K562 (cell line): Measurements from ENCODE around the gene DPY19L3. TPM values are rescaled to one million over a fixed set of nuclear protein-coding genes. Genes with fewer than 3 reads are reported as not detected.
A peak's percentile ranks its signal among the peaks of the same experiment; 100 is the strongest.

Experiments
- ARHGAP35 ChIP-seq: fragments of 450-650 bp; IDR thresholded peaks from 2 replicates; pipeline ENCODE4 v1.6.1; 2018; ENCODE audit not compliant: partially characterized antibody
- ATF1 ChIP-seq, 2 experiments: fragments of 450-650 bp in 1 of 2; IDR thresholded peaks; 2 replicates each; pipeline ENCODE4 v1.6.1; 2016; ENCODE audit warnings: missing compliant biosample characterization in 1 of 2, missing genetic modification characterization in 1 of 2
- ETV6 ChIP-seq, 3 experiments: fragments of 150-350 bp in 1 of 3; sonication (generic) in 1 of 3; formaldehyde crosslinking in 1 of 3; IDR thresholded peaks; 2 replicates each; pipeline versions ENCODE4 v1.6.1 to v1.8.0; 2014 to 2022; ENCODE audit warnings: borderline replicate concordance in 2 of 3, low read depth in 2 of 3, antibody characterized with exemption in 1 of 3, low read length in 1 of 3, mild to moderate bottlenecking in 1 of 3, missing genetic modification reagents in 1 of 3
- HEY1 ChIP-seq: fragments of 250-450 bp; sonication (Bioruptor Pico); IDR thresholded peaks from 2 replicates; pipeline ENCODE4 v1.5.0; 2020; ENCODE audit warnings: mild to moderate bottlenecking, moderate library complexity, borderline replicate concordance
- NCOA6 ChIP-seq: fragments of 450-650 bp; IDR thresholded peaks from 2 replicates; pipeline ENCODE4 v1.6.1; 2017; ENCODE audit warnings: mild to moderate bottlenecking
- RBM25 ChIP-seq: fragments of 200-400 bp; formaldehyde crosslinking; IDR thresholded peaks from 2 replicates; pipeline ENCODE4 v1.6.1; 2018; ENCODE audit warnings: low read length, low read depth, moderate library complexity; ENCODE audit not compliant: severe bottlenecking
- RERE ChIP-seq: sonication (generic); formaldehyde crosslinking; IDR thresholded peaks from 2 replicates; pipeline ENCODE4 v1.8.0; 2023; ENCODE audit warnings: missing genetic modification reagents, mild to moderate bottlenecking, borderline replicate concordance
- SAFB2 ChIP-seq: fragments of 200-400 bp; formaldehyde crosslinking; IDR thresholded peaks from 2 replicates; pipeline ENCODE4 v1.6.1; 2018; ENCODE audit warnings: borderline replicate concordance, low read length, low read depth, moderate library complexity; ENCODE audit not compliant: severe bottlenecking
- SPI1 ChIP-seq: IDR thresholded peaks from 2 replicates; pipeline ENCODE4 v1.6.1; 2011; ENCODE audit warnings: low read depth, low read length, control low read depth, borderline replicate concordance
- TFAM ChIP-seq: fragments of 250-450 bp; sonication (Bioruptor Pico); conservative IDR thresholded peaks from 2 replicates; pipeline ENCODE4 v1.5.0; 2021; ENCODE audit warnings: mild to moderate bottlenecking, moderate library complexity
- TRIM25 ChIP-seq: fragments of 450-650 bp; IDR thresholded peaks from 2 replicates; pipeline ENCODE4 v1.7.0; 2016; ENCODE audit warnings: borderline replicate concordance
- ZBTB49 ChIP-seq: sonication (generic); formaldehyde crosslinking; IDR thresholded peaks from 2 replicates; pipeline ENCODE4 v1.8.0; 2022; ENCODE audit warnings: missing genetic modification reagents, mild to moderate bottlenecking, borderline replicate concordance
- ZFP30 ChIP-seq: fragments of 250-450 bp; sonication (Bioruptor Pico); IDR thresholded peaks from 2 replicates; pipeline ENCODE4 v1.8.0; 2022; ENCODE audit warnings: moderate library complexity, mild to moderate bottlenecking, inconsistent platforms, borderline replicate concordance
- ZNF282 ChIP-seq: sonication (generic); formaldehyde crosslinking; IDR thresholded peaks from 2 replicates; pipeline ENCODE4 v1.8.1; 2023; ENCODE audit warnings: missing genetic modification reagents
- ZNF76 ChIP-seq: fragments of 250-450 bp; sonication (Bioruptor Pico); IDR thresholded peaks from 2 replicates; pipeline ENCODE4 v1.4.0; 2020; ENCODE audit warnings: mild to moderate bottlenecking, moderate library complexity, borderline replicate concordance
- polyA plus RNA-seq, 8 experiments: library from polyadenylated mRNA; depleted of rRNA in 4 of 8; stranded (reverse) in 5 of 8; unstranded in 3 of 8; fragments of >200 nt; fragmentation: Nextera tagmentation in 2 of 8; fragmentation: Illumina TruSeq in 1 of 8; extraction: Ambion mirVana in 2 of 8; extraction: Trizol in 1 of 8; gene quantifications; 2 replicates each; pipeline versions ENCODE4 v1.2.1 to v1.2.3, GENCODE V29; 2011 to 2014; ENCODE audit warnings: inconsistent platforms in 1 of 8, missing spikeins in 1 of 8
- total RNA-seq, 7 experiments: library from RNA; depleted of rRNA in 6 of 7; stranded (reverse); fragments of >200 nt in 6 of 7; fragmentation: Illumina TruSeq in 2 of 7; extraction: Trizol in 2 of 7; gene quantifications; 2 replicates each; pipeline versions ENCODE4 v1.2.1 to v1.2.3, GENCODE V29; 2011 to 2021; ENCODE audit warnings: low replicate concordance in 1 of 7

The DPY19L3 gene
- total and polyA plus RNA-seq, 9 of the 15 experiments (the other 6 are each of a cell fraction or from before 2014, with no cell fraction given), result 4.7 to 39.2 (median 22.0) TPM

GRCh38 chr19:32421589-32422361, 16.2 kb downstream of the DPY19L3 start (continued):
- TF ChIP-seq RERE (CRISPR knock-in tag) (no peak), NCOA6 (no peak), ZBTB49 (CRISPR knock-in tag) (no peak), ZFP30 (CRISPR knock-in tag) (no peak), SPI1 (peak; percentile 95), SAFB2 (no peak), ETV6 (IDR thresholded peaks at IDR 0.05; ENCODE audit: borderline replicate concordance in 1 of 2, low read depth in 2 of 2, low read length in 1 of 2) (peak; percentile 68 to 94; a peak in 3 of 4 replicates), ETV6 (CRISPR knock-in tag; IDR thresholded peaks at IDR 0.05; ENCODE audit: borderline replicate concordance) (no peak), ATF1 (CRISPR knock-in tag; IDR thresholded peaks at IDR 0.05) (no peak), ATF1 (tag; IDR thresholded peaks at IDR 0.05) (peak; percentile 65), HEY1 (peak; percentile 72; the same call in 1 of the 2 replicates), TRIM25 (no peak), ZNF76 (CRISPR knock-in tag) (no peak), ARHGAP35 (no peak), ZNF282 (CRISPR knock-in tag) (no peak), TFAM (CRISPR knock-in tag) (no peak), RBM25 (no peak)
